HepG2 (cell line): ENCODE data around the gene POLR3GL. TPM values are rescaled to one million over a fixed set of nuclear protein-coding genes. Genes with fewer than 3 reads are reported as not detected.

ENCODE experiments used
- GFI1 ChIP-seq: sonication (generic); formaldehyde crosslinking; IDR thresholded peaks from 2 replicates; pipeline ENCODE4 v1.5.0; 2020; ENCODE audit warnings: missing genetic modification reagents, mild to moderate bottlenecking, borderline replicate concordance
- PRDM10 ChIP-seq: sonication (generic); formaldehyde crosslinking; IDR thresholded peaks from 2 replicates; pipeline ENCODE4 v1.4.0; 2020; ENCODE audit warnings: low read depth, missing genetic modification reagents
- polyA plus RNA-seq, 8 experiments: library from polyadenylated mRNA; depleted of rRNA in 3 of 8; stranded (reverse) in 7 of 8; unstranded in 1 of 8; fragments of >200 nt; fragmentation: Illumina TruSeq in 4 of 8; extraction: Trizol in 4 of 8; gene quantifications; 2 replicates each; pipeline versions ENCODE4 v1.2.1 to v1.2.3, GENCODE V29; 2011 to 2016; ENCODE audit warnings: low read depth in 4 of 8, missing spikeins in 1 of 8, mixed read lengths in 1 of 8; ENCODE audit not compliant: insufficient read depth in 1 of 8
- total RNA-seq, 5 experiments: library from RNA; depleted of rRNA; stranded (reverse); fragments of >200 nt; fragmentation: Illumina TruSeq; extraction: Trizol; gene quantifications; 2 replicates each; pipeline ENCODE4 v1.2.3, GENCODE V29; 2016; ENCODE audit warnings: low read depth in 1 of 5
- TF ChIP-seq, protein P1 (sequence below): sonication (generic); formaldehyde crosslinking; IDR thresholded peaks from 2 replicates; pipeline ENCODE4 v1.4.0; 2020; ENCODE audit warnings: missing genetic modification reagents, mild to moderate bottlenecking, borderline replicate concordance

Gene POLR3GL
- total and polyA plus RNA-seq, 2 of the 13 experiments (the other 11 are each of a cell fraction or from before 2014, with no cell fraction given) = 11.5 to 12.4 TPM

DNA sequence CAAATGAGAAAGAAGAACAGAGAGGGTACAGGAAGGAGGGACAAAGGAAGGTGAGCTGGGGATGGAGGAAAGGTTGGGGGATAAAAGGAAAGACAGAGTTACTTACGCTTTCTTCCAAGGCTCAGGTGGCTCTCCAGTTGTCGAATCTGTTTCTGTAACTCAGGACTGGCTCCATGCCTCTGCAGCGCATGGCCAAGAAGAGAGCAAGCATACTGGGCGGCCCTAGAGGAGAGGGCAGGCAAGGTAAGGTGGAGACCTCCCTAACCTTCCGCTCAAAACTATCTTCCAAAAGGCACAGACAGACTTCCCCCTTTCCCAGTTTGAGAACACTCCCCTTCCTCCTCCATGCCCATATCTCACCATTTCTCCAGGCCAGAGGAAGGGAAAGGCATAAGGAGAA, 46.9 kb upstream of the POLR3GL start (continued):
- TF ChIP-seq, protein P1, sequence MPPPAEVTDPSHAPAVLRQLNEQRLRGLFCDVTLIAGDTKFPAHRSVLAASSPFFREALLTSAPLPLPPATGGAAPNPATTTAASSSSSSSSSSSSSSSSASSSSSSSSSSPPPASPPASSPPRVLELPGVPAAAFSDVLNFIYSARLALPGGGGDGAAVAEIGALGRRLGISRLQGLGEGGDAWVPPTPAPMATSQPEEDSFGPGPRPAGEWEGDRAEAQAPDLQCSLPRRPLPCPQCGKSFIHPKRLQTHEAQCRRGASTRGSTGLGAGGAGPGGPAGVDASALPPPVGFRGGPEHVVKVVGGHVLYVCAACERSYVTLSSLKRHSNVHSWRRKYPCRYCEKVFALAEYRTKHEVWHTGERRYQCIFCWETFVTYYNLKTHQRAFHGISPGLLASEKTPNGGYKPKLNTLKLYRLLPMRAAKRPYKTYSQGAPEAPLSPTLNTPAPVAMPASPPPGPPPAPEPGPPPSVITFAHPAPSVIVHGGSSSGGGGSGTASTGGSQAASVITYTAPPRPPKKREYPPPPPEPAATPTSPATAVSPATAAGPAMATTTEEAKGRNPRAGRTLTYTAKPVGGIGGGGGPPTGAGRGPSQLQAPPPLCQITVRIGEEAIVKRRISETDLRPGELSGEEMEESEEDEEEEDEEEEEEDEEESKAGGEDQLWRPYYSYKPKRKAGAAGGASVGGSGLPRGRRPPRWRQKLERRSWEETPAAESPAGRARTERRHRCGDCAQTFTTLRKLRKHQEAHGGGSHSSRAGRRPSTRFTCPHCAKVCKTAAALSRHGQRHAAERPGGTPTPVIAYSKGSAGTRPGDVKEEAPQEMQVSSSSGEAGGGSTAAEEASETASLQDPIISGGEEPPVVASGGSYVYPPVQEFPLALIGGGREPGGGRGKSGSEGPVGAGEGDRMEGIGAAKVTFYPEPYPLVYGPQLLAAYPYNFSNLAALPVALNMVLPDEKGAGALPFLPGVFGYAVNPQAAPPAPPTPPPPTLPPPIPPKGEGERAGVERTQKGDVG (CRISPR knock-in tag) = no peak
- no peak for TF ChIP-seq PRDM10 (CRISPR knock-in tag)
- TF ChIP-seq GFI1 (CRISPR knock-in tag) = no peak
